GM21360 (cell line): ENCODE data around the gene ROPN1B.

Source experiments
- ATAC-seq: cut with Tn5 transposase; IDR thresholded peaks from one replicate; pipeline ENCODE4 v1.9.1; 2021; ENCODE audit warnings: mild to moderate bottlenecking, moderate library complexity; ENCODE audit not compliant: unreplicated experiment

The ROPN1B gene

GRCh38 chr3:126003447-126004190 is 34.6 kb downstream of the ROPN1B start:
- ATAC-seq = no peak

GRCh38 chr3:126004217-126004616 is 35.2 kb downstream of the ROPN1B start:
- no peak for ATAC-seq

GRCh38 chr3:126004692-126005091 is 35.7 kb downstream of the ROPN1B start:
- ATAC-seq = no peak

GRCh38 chr3:126005951-126006350 is 37.0 kb downstream of the ROPN1B start:
- ATAC-seq = no peak

- no peak for ATAC-seq
Measured at GRCh38 chr3:126008219-126008618, 39.2 kb downstream of the ROPN1B start.

GRCh38 chr3:126009181-126009580 is 40.2 kb downstream of the ROPN1B start:
- no peak for ATAC-seq

GRCh38 chr3:126013751-126014156 is 44.8 kb downstream of the ROPN1B start:
- no peak for ATAC-seq

- no peak for ATAC-seq
Measured at GRCh38 chr3:126014252-126014651, 45.3 kb downstream of the ROPN1B start.

- ATAC-seq = no peak
Measured at GRCh38 chr3:126015075-126015474, 46.1 kb downstream of the ROPN1B start.

- no peak for ATAC-seq
Measured at GRCh38 chr3:126016616-126017015, 47.6 kb downstream of the ROPN1B start.

GRCh38 chr3:126017362-126017761 is 48.4 kb downstream of the ROPN1B start:
- ATAC-seq = no peak

GRCh38 chr3:126018545-126018944 is 49.6 kb downstream of the ROPN1B start:
- ATAC-seq = no peak

- ATAC-seq = no peak
Measured at GRCh38 chr3:126018995-126019394, 50.0 kb downstream of the ROPN1B start.

GRCh38 chr3:126019683-126020082 is 50.7 kb downstream of the ROPN1B start:
- no peak for ATAC-seq

- ATAC-seq = no peak
Measured at GRCh38 chr3:126021224-126021623, 52.2 kb downstream of the ROPN1B start.

GRCh38 chr3:126021702-126022101 is 52.7 kb downstream of the ROPN1B start:
- ATAC-seq = no peak

GRCh38 chr3:126022741-126023359 is 53.9 kb downstream of the ROPN1B start:
- no peak for ATAC-seq

GRCh38 chr3:126023390-126023789 is 54.4 kb downstream of the ROPN1B start:
- ATAC-seq = no peak

GRCh38 chr3:126024049-126024854 is 55.3 kb downstream of the ROPN1B start:
- ATAC-seq = no peak

- ATAC-seq = no peak
Measured at GRCh38 chr3:126025116-126025729, 56.2 kb downstream of the ROPN1B start.

GRCh38 chr3:126025862-126026261 is 56.9 kb downstream of the ROPN1B start:
- ATAC-seq = no peak
